GM19023 (cell line): ENCODE results near the gene RAI1.

Source experiments
- ATAC-seq: cut with Tn5 transposase; IDR thresholded peaks from one replicate; pipeline ENCODE4 v1.9.1; 2021; ENCODE audit warnings: mild to moderate bottlenecking, moderate library complexity; ENCODE audit not compliant: unreplicated experiment

The RAI1 gene

DNA sequence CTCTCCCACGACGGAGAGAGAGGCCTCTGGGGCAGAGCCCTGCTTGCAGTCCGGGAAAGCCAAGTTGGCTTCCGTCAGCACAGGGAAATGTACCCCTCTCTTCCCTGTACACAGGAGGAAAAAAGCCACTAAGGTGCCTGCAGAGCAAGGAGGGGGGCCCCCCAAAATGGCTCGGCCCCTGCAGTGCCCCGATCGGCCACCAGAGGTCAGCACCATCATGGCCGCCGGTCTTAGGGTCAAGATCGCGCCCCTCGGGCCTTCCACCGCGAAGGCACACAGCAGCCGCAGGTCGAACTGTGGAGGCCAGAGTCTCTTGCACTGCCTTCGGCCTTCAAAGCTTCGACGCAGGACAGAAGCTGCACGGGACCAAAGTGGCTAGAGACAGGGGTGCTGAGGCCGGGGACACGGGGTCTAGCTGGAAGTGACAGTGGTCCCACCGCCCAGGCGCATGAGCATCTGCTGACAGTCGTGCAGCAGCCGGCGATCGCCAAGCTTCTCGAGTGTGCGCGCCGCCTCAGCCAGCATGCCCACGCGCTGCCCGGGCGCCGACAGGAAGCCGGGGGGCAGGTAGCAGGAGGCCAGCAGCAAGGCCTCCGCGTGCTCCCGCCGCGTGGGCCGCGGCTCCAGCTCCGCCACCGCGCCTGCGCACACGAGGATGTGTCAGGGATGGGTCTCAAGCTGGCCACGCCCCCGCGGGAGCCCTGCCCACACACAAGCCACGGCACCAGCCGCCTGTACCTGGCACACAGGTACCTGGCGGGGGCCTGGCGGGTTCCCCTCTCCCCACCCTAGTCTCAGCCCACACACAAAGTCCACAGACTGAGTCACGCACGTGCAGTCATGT, 131.2 kb downstream of the RAI1 start:
- no peak for ATAC-seq

DNA sequence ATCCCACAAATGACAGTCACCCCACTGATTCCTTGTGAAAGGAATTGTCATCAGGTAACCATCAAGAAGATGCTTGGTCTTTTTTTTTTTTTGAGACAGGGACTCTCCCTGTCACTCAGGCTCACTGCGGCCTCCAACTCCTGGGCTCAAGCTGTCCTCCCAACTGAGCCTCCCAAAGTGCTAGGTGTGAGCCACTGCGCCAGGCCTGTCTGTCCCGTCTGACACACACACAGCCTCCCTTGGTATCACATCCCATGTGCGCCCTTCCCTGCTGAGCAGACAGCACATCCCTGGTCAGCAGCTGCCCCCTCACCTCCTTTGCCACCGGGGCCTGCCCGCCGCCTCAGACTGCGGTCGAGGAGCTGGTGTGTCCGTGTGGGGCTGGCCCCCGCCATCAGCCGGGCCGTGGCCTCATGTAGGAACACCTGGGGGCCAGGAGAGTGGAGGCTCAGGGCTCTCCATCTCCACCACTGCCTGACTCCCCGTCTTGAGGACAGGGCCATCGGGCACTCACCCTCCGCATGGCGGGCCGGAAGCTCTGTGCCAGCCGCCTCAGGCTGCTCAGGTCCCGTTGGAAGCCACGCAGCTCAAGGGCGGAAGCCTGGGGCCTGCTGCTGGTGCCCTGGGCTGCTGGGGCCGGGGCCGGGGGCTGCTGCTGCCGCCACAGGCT, 131.9 kb downstream of the RAI1 start:
- no peak for ATAC-seq

DNA sequence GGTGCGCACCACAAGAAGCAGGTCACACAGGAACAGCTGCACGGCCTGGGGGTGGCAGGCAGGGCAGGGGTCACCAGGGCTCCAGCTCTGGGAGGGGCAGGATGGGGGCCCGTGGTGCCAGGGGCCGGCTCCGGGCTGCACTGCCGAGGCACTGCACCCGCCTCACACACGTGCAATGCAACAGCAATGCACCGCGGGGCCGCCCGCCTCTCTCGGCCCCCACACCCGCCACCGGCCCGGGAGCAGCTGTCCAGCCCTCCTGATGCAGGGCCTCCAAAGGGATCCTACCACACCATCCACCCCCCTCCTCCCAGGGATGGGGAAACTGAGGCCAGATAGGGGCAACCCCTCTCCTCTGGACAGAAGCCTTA, 132.5 kb downstream of the RAI1 start:
- no peak for ATAC-seq

DNA sequence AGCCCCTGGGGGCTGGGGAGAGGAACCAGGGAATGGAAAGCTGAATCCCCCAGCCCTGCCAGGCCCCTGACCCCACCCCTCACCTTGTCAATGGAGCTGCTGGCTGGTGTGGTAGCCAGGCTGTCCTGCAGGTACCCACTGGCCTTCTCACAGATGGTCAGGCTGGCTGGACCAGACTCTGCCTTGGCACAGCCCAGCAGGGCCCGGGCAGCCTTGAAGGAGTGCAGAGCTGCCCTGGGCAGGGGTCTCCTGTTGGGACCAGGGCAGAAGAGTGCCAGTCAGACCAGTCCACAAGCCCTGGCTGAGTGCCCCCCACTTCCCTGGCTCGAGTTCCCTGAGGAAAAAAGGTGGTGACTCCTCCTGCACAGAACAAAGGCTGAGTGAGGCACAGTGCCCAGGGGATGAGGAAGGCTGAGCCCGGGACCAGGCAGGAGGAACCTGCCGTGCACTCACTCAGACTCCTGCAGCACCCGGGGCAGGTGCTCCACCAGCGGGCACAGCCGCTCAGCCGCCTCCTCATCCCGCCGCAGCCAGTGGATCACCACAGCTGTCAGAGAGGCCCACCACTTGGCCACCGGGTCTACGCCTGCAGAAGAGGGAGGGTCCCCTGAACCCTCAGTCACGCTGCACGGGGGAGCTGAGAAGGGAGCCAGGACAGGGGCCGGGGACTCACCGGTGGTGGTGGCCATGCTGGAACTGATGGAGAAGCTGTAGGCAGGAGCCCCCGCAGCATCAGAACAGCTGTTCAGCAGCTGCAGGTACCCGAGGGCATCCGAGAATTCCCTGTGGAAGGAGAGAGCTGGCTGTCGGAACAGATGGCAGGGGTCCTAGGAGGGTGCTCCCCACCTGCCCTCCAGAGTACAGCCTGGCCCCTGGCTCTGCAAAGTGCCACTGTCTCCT, 133.2 kb downstream of the RAI1 start:
- no peak for ATAC-seq

DNA sequence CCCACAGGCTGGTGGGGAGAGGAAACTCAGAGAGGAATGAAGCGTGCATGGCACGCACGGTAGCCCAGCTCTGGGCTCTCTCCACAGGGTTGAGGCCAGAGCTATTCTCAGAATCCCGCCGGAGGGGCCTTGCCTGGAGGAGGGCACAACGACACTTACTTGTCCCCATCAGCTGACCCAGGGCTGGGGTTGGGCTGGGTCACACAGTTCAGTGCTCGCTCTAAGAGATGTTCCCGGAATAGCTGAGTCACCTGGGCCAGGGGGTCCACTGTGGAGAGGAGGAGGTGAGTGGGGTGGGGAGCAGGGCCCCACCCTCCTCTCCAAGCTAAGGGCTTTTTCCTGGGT, 133.8 kb downstream of the RAI1 start:
- ATAC-seq = no peak

DNA sequence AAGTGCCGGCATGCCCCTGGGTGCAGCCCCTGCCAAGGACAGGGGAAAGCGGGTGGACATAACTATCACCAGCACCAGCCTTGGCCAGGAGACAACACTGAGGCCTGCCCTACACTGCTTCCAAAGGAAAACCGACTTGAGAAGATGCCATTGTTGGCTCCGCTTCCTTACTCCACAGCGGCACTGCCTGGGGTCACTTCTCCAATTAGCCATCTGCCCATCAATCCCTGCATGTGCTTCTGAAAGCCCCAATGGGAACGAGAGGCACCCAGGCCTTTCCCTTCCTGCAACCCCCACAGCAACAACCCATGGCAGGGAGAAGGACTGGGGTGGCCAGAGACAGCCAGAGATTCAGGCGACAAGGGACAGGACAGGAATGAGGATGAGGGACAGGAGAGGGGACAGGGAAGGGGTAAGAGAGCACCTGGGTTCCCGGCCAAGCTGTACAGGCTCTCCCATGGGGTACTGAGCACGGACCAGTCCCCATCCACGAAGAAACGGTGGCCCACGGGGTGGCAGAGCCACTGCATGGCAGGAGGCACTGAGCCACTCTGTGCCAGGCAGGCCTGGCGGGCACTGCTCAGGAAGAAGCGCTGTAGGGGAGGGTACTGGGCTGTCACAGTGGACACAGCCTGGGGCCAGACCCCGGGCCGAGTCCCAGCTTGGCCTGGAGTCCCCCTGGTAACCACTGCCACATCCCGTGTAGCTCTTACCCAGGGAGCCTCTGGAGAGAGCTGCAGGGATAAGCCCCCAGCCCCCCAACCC, 134.4 kb downstream of the RAI1 start:
- ATAC-seq = no peak

DNA sequence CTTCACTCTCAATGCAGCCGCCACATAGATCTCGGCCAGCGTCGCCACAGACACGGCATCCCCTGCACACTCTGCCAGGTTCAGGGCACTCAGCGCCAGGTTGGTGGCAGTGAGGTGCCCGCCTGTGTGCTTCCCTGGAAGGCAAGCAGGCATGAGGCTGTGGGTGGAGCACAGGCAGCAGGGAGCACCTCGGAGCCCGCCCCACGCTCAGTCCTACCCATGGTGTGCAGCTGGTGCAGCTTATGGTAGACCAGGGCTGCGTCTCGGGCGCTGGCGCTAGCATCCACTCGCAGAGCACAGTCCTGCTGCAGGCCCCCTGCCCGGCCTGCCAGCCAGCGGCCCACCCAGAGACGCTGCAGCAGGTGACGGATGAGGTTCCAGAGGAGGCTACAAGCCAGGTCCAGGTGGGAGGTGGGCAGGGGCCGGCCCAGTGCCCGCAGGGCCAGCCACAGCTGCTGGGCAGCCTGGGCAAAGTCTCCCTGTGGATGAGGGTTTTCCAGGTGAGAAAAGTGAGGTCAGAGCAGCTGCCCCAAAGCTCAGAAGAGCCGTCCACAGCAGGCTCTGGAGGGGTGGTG, 135.1 kb downstream of the RAI1 start:
- no peak for ATAC-seq

DNA sequence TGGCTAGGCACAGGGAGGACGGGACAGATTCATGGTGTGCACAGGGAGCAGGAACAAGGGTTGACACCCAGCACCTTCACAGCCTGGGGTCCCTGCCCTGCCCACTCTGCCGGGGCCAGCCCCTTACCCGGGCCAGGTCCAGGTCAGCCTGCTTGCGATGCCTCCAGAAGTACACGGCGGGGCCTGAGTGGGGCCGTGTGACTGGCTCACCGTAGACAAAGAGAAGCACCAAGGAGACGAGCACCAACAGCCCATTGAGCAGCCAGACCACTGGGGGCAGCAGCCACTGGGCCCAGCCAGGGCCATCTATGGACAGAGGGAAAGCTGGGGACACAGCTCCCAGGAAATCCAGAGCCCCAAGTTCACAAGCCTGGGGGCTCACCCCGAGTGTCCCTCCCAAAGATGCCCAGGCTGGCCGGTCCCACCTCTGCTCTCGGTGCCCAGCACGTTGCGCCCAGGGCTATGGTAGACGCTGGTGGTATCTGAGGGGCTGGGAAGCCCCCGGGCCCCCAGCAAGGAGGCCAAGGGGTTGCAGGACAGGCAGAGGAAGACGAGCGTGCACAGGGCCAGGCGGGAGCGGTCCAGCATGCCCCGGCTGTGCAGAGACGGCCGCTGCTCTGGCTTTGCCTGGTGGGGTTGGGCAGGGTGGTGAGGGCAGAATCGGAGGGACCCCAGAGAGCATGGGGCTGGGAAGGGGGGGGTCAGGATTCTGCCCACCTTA, 135.7 kb downstream of the RAI1 start:
- ATAC-seq = no peak

DNA sequence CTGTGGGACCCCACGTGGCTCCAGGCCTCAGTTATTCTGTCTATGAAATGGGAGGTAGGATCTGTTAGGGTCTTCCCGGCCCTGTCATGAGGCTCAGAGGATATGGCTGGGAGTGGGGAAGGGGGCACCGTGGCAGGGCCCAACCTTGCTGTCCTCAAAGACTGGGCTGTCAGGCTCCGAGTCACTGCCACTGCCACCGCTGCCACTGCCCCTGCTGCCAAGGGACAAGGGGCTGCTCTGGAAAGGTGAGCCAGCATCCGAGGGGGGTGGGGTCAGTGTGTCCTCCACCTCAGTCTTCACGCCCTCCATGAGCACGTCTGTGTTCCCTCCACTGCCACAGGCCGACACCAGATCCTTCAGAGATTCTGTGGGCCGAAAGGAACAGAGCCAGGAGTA, 136.3 kb downstream of the RAI1 start:
- no peak for ATAC-seq

DNA sequence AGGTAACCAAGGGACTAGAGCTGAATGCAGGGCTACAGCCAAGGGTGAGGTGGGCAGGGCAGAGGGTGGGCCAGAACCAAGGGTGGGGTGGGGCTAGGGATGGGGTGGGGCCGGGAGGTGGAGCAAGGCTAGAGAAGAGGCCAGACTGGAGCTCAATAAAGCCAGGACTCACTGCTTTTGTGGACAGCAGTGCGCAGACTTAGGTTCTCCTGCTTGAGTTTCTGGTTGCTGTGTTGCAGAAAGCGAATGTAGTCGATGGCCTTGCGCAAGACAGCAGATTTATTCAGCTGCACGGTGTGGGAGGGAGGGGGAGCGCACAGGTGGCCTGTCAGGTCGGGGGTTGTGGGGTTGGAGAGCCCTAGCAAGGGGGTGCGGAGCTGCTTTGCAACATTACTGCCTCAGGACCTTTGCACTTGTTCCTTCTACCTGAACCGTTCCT, 136.8 kb downstream of the RAI1 start:
- no peak for ATAC-seq

DNA sequence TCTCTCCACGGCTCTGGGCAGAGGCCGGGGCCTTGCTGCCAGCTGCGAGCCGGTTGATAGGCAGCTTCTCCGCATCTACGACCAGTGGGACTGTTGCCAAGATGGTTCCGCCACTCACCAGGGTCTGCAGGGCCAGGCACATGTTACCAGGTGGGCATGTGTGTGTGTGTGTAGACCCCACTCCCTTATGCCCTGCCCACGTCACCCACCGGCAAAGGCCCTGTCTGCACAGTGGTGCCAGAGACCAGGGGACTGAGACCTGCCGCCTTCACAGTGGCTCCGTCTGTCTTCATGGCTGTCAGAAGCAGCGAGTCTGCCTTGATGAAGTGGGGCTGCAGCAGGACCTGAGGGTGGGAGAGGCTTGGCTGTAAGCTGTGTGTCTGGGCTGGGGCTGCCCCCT, 137.9 kb downstream of the RAI1 start:
- no peak for ATAC-seq

DNA sequence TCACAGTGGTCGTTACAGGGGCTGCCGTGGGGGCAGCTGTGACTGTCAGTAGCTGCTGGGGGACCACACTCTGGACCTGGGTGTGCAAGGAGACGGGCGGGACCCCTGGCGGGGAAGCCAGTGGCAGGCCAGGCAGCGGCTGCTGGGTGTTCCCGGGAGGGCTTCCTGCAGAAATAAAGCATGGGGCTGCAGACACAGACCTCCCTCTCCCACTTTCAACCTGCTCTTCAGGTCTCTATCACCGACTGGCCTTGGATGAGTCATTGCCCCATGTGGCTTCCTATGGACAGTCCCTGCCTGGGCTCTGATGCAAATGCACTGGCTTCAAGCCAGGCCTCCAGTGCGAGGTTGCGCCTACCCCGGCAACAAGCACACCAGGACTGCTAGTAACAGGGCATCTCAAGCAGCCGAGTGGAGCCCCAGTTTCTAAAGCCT, 138.3 kb downstream of the RAI1 start:
- ATAC-seq = peak; percentile 52

DNA sequence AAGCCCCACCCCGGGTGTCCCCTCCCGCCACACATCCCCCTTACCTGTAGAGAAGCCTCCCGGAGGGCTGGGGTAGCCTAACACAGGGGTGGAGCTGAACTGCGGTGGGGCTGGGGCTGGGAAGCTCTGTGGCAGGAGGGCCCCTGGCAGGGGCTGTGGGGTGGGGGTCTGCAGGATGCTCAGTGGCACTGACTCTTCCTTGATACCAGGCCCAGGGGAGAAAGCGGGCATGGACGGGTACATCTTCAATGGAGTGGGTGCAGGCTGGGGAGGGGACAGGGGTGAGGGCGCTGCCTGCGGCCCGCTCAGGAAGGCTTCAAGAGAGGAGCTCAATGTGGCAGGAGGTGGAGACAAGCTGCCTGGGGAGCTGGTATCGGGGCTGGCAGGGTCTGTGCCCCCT, 138.8 kb downstream of the RAI1 start:
- ATAC-seq = no peak

DNA sequence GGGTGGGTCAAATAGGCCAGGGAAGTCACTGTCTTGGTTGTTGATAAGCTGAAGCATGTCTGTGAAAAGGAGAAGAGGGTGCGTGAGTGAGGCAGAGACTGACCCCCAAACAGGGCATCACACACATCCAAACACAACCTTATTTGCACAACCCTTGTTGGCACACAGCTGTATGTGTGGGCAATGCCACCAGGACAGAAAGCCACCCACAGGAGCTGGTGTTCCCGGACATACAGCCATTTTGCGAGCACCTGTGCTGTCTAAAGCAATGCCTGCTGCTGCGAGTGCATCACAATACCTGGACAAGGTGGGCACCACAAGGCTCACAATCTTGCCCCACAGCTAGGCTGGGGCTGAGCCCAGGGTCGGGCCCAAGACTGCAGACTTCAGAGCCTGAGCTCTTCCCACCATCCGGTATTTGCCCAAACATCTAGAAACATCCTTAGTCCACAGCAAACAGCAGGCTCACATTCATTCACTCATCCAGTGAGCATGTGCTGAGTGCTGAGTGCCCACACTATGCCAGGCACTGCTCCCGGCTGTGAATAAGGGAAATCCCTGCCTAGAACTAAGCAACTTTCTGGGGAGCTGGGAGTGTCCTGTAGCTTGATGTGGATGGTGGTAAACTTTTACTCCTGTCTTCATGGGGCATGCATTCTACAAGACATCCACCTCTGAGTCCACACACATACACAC, 139.4 kb downstream of the RAI1 start:
- ATAC-seq = no peak

DNA sequence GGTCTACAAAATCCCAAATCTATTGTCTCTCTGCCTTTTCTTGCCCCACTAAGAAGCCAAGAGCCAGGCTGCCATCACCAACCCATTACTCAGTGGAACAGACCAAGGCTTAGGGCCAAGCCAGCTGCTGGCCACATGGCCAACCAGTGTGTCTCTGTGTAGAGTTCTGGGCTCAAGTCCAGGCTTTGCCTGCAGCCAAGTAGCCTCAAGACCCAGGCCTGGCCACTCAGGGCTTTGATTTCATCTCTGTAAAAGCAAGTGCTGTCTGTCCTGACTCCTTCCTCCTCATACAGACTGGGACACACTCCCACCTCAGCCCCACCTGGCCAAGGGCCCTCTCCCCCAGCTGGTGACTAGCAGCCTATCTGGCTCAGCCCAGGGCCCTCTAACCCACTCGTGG, 140.9 kb downstream of the RAI1 start:
- no peak for ATAC-seq

DNA sequence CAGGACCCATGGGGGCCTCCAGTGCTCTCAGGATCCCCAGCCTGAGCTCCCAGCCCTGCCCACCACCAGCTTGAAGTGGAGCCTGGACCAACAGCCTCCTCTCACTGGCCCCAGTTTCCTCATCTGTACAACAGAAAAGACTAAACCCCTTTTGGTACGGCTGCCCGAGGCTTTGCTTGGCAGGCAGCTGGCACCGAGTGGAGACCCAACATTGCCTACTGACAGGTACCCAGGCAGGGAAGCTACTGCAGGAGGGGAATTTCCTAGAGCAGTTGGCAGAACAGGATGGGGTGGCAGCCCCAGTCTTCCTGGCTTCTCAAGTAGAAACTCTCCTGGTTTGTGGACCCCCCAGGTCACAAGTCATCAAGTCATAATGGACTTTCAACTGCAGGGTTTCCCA, 141.4 kb downstream of the RAI1 start:
- no peak for ATAC-seq

DNA sequence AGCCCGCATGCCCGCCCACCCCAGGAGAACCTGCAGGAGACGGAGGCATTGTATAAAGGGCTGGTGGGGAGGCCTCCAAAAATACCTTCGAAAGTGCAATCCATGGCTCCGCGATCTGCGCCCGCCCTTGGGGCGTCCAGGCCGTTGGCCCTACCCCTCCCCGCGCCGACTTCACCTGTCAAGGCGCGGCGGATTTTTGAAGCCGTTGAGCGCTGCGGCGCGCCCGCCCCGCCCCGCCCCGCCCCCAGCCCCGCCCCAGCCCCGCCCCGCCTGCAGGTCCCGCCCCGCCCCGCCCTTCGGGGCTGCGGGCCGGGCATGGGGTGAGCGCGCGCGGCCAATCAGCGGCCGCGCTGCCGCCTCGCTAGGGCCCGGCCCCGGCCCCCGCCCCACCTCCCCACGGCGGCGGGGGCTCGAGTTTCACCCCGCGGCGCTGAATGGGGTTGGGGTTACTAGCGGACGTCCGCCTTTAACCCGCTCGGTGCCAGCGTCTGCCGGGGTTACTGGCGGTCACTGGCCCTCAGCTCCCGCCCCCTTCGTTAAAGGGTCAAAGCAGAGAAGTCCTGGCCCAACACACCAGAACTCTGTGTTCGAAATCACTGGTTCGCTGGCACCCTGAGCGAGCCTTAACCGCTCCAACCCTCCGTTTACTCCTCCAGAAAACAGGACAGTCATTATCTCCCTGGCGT, 142.3 kb downstream of the RAI1 start:
- ATAC-seq = peak; percentile 77

DNA sequence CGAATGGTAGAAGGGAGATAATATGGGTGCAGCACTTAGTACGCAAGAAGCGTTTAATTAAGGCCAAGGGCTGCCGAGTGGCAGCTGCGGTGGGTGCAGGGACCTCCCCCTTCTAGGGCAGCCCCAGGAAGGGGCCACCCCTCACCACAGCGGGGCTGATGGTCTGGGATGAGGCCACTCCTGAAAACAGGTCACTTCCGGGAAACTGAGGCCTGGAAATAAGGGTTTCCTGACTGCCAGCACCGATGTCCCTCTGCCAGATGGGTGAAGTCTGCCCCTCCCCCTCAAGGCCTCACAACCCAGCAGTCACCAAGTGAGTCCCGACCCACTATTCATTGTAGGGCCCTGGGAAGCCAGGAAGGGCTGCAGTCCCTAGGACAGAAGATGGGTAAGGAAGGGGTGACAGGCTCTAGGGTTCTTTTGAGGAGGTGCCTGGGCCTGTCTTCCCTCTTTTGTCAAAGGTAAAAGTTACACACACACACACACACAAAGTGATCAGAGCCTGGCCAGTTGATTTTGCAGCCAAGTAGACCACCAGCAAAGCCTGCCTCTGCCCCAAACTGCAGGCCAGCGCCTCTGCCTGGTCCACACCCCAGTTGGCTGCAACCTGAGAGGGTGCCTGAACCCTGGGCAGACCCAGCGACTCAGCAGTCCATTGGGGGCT, 143.0 kb downstream of the RAI1 start:
- no peak for ATAC-seq
